Measurements from ENCODE around the gene ARID5B. TPM values are rescaled to one million over a fixed set of nuclear protein-coding genes. Genes with fewer than 3 reads are reported as not detected.

ARID5B gene
- polyA plus RNA-seq, 1 donor from 2014 or later: 2.1 TPM

DNA sequence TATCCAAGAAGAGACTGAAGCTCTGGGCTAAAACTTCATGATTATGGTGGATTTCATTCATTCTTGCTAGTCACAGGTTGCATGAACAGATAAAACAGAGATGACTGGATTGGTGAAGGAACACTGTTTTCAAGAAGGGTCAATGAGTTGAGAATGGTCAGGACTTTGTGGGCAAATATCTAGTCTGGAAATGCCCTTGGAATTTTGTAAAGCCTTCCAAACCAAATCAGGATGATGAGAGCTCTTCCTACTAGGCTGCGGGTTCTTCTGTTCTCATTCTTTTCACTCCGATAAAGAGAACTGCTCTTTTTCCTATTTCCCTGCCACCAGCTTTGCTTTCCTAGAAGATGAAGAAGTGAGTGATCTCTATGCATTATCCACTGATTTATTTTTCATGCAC lies 171.4 kb downstream of the ARID5B start:
- TF ChIP-seq, protein P1, sequence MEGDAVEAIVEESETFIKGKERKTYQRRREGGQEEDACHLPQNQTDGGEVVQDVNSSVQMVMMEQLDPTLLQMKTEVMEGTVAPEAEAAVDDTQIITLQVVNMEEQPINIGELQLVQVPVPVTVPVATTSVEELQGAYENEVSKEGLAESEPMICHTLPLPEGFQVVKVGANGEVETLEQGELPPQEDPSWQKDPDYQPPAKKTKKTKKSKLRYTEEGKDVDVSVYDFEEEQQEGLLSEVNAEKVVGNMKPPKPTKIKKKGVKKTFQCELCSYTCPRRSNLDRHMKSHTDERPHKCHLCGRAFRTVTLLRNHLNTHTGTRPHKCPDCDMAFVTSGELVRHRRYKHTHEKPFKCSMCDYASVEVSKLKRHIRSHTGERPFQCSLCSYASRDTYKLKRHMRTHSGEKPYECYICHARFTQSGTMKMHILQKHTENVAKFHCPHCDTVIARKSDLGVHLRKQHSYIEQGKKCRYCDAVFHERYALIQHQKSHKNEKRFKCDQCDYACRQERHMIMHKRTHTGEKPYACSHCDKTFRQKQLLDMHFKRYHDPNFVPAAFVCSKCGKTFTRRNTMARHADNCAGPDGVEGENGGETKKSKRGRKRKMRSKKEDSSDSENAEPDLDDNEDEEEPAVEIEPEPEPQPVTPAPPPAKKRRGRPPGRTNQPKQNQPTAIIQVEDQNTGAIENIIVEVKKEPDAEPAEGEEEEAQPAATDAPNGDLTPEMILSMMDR (IDR thresholded peaks at IDR 0.05; ENCODE audit: poor library complexity, severe bottlenecking): no peak
- TF ChIP-seq, protein P2, sequence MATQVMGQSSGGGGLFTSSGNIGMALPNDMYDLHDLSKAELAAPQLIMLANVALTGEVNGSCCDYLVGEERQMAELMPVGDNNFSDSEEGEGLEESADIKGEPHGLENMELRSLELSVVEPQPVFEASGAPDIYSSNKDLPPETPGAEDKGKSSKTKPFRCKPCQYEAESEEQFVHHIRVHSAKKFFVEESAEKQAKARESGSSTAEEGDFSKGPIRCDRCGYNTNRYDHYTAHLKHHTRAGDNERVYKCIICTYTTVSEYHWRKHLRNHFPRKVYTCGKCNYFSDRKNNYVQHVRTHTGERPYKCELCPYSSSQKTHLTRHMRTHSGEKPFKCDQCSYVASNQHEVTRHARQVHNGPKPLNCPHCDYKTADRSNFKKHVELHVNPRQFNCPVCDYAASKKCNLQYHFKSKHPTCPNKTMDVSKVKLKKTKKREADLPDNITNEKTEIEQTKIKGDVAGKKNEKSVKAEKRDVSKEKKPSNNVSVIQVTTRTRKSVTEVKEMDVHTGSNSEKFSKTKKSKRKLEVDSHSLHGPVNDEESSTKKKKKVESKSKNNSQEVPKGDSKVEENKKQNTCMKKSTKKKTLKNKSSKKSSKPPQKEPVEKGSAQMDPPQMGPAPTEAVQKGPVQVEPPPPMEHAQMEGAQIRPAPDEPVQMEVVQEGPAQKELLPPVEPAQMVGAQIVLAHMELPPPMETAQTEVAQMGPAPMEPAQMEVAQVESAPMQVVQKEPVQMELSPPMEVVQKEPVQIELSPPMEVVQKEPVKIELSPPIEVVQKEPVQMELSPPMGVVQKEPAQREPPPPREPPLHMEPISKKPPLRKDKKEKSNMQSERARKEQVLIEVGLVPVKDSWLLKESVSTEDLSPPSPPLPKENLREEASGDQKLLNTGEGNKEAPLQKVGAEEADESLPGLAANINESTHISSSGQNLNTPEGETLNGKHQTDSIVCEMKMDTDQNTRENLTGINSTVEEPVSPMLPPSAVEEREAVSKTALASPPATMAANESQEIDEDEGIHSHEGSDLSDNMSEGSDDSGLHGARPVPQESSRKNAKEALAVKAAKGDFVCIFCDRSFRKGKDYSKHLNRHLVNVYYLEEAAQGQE (IDR thresholded peaks at IDR 0.05; ENCODE audit: borderline replicate concordance): no peak
- TF ChIP-seq EZH2 (IDR thresholded peaks at IDR 0.05; ENCODE audit: borderline replicate concordance, insufficient read depth, low read length, poor library complexity, severe bottlenecking) (no peak), SMC3 (conservative IDR thresholded peaks at IDR 0.05; ENCODE audit: poor library complexity) (no peak), TAF1 (IDR thresholded peaks at IDR 0.05; ENCODE audit: low read depth) (no peak), RAD21 (conservative IDR thresholded peaks at IDR 0.05) (no peak), EP300 (conservative IDR thresholded peaks at IDR 0.05; ENCODE audit: poor library complexity, severe bottlenecking) (no peak), MXI1 (conservative IDR thresholded peaks at IDR 0.05; ENCODE audit: poor library complexity, severe bottlenecking) (no peak), POLR2AphosphoS5 (IDR thresholded peaks at IDR 0.05) (no peak)
- no peaks in the 10 kb centered on the region for H3K27me3 ChIP-seq (ENCODE audit: insufficient read depth, low read depth, low read length)
- no peaks in the 10 kb centered on the region for H3K79me2 ChIP-seq (replicated peaks; ENCODE audit: insufficient read depth, low read length)
- no peaks in the 10 kb centered on the region for H3K9me3 ChIP-seq (ENCODE audit: low read length)
- no peak overlapping the region for H3K4me3 ChIP-seq (ENCODE audit: low read length)
- H3K9ac ChIP-seq (ENCODE audit: low read length): no peak overlapping the region
- H3K27ac ChIP-seq (ENCODE audit: low read length): no peak overlapping the region
- H3K4me2 ChIP-seq (ENCODE audit: low read length): no peak overlapping the region
- H2AFZ ChIP-seq (ENCODE audit: low read depth, low read length): no peak overlapping the region
- H3K9me2 ChIP-seq (ENCODE audit: insufficient read depth, low read length): no peaks in the 10 kb centered on the region
- no peaks in the 10 kb centered on the region for H4K20me1 ChIP-seq (ENCODE audit: insufficient read depth)
- H3F3A ChIP-seq (ENCODE audit: insufficient read depth, low read length, poor library complexity, severe bottlenecking): no peaks in the 10 kb centered on the region
- no peaks in the 10 kb centered on the region for H3K36me3 ChIP-seq (ENCODE audit: insufficient read depth, low read length)

DNA sequence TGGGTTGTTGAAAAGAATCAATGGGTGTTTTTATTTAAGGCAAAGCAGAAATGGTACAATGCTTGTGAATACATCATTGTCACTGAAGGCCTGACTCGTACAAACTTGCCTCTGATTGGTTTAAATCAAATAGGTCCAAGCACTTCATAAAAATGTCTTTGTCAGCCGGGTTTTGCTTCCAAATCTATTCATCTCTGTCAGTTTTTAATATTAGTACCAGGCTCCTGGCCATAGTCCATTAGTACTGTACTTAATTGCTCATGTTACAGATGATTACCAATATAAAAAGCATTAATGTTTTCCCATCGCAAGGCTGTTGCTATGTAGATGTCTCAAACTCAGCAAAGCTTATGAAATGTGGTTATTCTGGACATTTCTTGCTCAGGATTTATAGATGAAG lies 171.9 kb downstream of the ARID5B start:
- Histone ChIP-seq H3K4me2 (ENCODE audit: low read length) (no peak overlapping the region), H3K27me3 (ENCODE audit: insufficient read depth, low read depth, low read length) (no peaks in the 10 kb centered on the region), H3K4me3 (ENCODE audit: low read length) (no peak overlapping the region), H3K36me3 (ENCODE audit: insufficient read depth, low read length) (no peaks in the 10 kb centered on the region), H3K27ac (ENCODE audit: low read length) (no peak overlapping the region), H3K79me2 (replicated peaks; ENCODE audit: insufficient read depth, low read length) (no peaks in the 10 kb centered on the region), H3K9me3 (ENCODE audit: low read length) (no peaks in the 10 kb centered on the region), H3K9ac (ENCODE audit: low read length) (no peak overlapping the region), H3K9me2 (ENCODE audit: insufficient read depth, low read length) (no peaks in the 10 kb centered on the region), H2AFZ (ENCODE audit: low read depth, low read length) (no peak overlapping the region), H4K20me1 (ENCODE audit: insufficient read depth) (no peaks in the 10 kb centered on the region), H3F3A (ENCODE audit: insufficient read depth, low read length, poor library complexity, severe bottlenecking) (no peaks in the 10 kb centered on the region)
- TF ChIP-seq SMC3 (conservative IDR thresholded peaks at IDR 0.05; ENCODE audit: poor library complexity): no peak
- TF ChIP-seq, protein P1 (IDR thresholded peaks at IDR 0.05; ENCODE audit: poor library complexity, severe bottlenecking): no peak
- no peak for TF ChIP-seq RAD21 (conservative IDR thresholded peaks at IDR 0.05)
- TF ChIP-seq, protein P2 (IDR thresholded peaks at IDR 0.05; ENCODE audit: borderline replicate concordance): no peak
- no peak for TF ChIP-seq MXI1 (conservative IDR thresholded peaks at IDR 0.05; ENCODE audit: poor library complexity, severe bottlenecking)
- TF ChIP-seq TAF1 (IDR thresholded peaks at IDR 0.05; ENCODE audit: low read depth): no peak
- TF ChIP-seq POLR2AphosphoS5 (IDR thresholded peaks at IDR 0.05): no peak
- TF ChIP-seq EP300 (conservative IDR thresholded peaks at IDR 0.05; ENCODE audit: poor library complexity, severe bottlenecking): no peak

Data from neural cell (in vitro differentiated cells).